ENCODE results near the gene SDCCAG8. TPM values are rescaled to one million over a fixed set of nuclear protein-coding genes. Genes with fewer than 3 reads are reported as not detected.

SDCCAG8 gene
- polyA plus RNA-seq, 2 of the 4 experiments (the other 2 are of a cell fraction): 48.8 to 64.8 TPM

DNA sequence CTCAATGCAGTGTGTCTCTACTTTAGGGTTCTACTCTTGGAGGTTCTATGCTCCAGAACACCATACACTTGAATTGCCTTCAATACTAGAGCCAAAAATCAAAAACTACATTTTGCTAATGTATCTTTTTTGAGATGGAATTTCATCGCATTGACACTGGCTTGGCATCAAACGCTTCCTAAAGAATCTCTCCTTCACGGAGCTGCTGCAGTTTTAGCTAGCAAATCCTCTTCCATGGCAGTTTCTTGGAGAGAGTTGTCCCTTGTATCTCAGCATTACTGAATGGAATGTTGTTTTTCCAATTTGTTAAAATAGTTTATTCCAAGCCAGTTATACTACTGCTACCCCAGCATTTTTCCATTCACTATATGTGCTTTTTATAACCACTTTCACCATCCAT is 17.7 kb downstream of the SDCCAG8 start:
- Histone ChIP-seq H3K9me3 (no peaks in the 10 kb centered on the region), H3K4me1 (peaks cover 20% of the 10 kb centered on the region), H3K27ac (no peak overlapping the region), H3K4me3 (no peak overlapping the region), H3K4me2 (no peak overlapping the region)
- DNase-seq (ENCODE audit: low read depth in 1 of 2, low spot score in 1 of 2) (no peak), FAIRE-seq (no peak), ATAC-seq (no peak)
- WGBS (ENCODE audit: missing lambda C conversion rate): 95% methylated on average over 3 of the region's 3 CpGs
- POLR2A ChIA-PET: no interaction called here
- no peak for TF ChIP-seq CBX2 (IDR thresholded peaks at IDR 0.05; ENCODE audit: borderline replicate concordance, low read depth)
- no peak for TF ChIP-seq MAZ (IDR thresholded peaks at IDR 0.05; ENCODE audit: borderline replicate concordance, low read depth, low read length)
- no peak for TF ChIP-seq HOXB5 (CRISPR knock-in tag; IDR thresholded peaks at IDR 0.05)
- TF ChIP-seq ZC3H11A (IDR thresholded peaks at IDR 0.05): no peak
- no peak for TF ChIP-seq EHMT2 (IDR thresholded peaks at IDR 0.05; ENCODE audit: low read depth)
- TF ChIP-seq CBX8 (IDR thresholded peaks at IDR 0.05): no peak
- TF ChIP-seq NFE2L2 (conservative IDR thresholded peaks at IDR 0.05; ENCODE audit: low read length): no peak
- CTCF ChIA-PET: no interaction called here

- no peak for FAIRE-seq
- ChIA-PET POLR2A (no interaction called here), CTCF (no interaction called here)
These were observed 18.1 kb downstream of the SDCCAG8 start for GRCh38 chr1:243273945-243274344.

GRCh38 chr1:243275316-243275715 is 19.5 kb downstream of the SDCCAG8 start:
- FAIRE-seq: no peak
- no peaks in the 10 kb centered on the region for H3K9me3 ChIP-seq
- ATAC-seq: no peak
- ChIA-PET POLR2A (no interaction called here), CTCF (interaction anchor here (0.6 to 1.3 kb wide), 3 partner anchors 10 to 1050 kb away, joined by 3 read pairs; no protein-coding TSS in a partner anchor)
- no peak overlapping the region for H3K4me2 ChIP-seq
- no peak overlapping the region for H3K4me3 ChIP-seq
- 66% methylated on average over 3 of the region's 3 CpGs for WGBS (ENCODE audit: missing lambda C conversion rate)
- DNase-seq (ENCODE audit: low read depth in 1 of 2, low spot score in 1 of 2): no peak
- no peak overlapping the region for H3K27ac ChIP-seq
- peaks cover 2% of the 10 kb centered on the region; the same call in 2 of the 3 replicates for H3K4me1 ChIP-seq
- no peak for TF ChIP-seq ZNF302 (CRISPR knock-in tag; IDR thresholded peaks at IDR 0.05)
- TF ChIP-seq, protein P1, sequence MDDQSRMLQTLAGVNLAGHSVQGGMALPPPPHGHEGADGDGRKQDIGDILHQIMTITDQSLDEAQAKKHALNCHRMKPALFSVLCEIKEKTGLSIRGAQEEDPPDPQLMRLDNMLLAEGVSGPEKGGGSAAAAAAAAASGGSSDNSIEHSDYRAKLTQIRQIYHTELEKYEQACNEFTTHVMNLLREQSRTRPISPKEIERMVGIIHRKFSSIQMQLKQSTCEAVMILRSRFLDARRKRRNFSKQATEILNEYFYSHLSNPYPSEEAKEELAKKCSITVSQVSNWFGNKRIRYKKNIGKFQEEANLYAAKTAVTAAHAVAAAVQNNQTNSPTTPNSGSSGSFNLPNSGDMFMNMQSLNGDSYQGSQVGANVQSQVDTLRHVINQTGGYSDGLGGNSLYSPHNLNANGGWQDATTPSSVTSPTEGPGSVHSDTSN (IDR thresholded peaks at IDR 0.05): no peak
- no peak for TF ChIP-seq FOXS1 (CRISPR knock-in tag; IDR thresholded peaks at IDR 0.05)
- TF ChIP-seq JUN (IDR thresholded peaks at IDR 0.05): no peak
- TF ChIP-seq HOXB13 (CRISPR knock-in tag; IDR thresholded peaks at IDR 0.05; ENCODE audit: low read depth): no peak
- TF ChIP-seq GATA3 (IDR thresholded peaks at IDR 0.05; ENCODE audit: borderline replicate concordance): no peak
- TF ChIP-seq RCOR1 (IDR thresholded peaks at IDR 0.05; ENCODE audit: low read depth, low read length): no peak
- TF ChIP-seq BCL3 (IDR thresholded peaks at IDR 0.05): no peak
- no peak for TF ChIP-seq CBX2 (IDR thresholded peaks at IDR 0.05; ENCODE audit: borderline replicate concordance, low read depth)
- TF ChIP-seq E2F6 (IDR thresholded peaks at IDR 0.05; ENCODE audit: borderline replicate concordance, low read depth): no peak
- no peak for TF ChIP-seq ZC3H11A (IDR thresholded peaks at IDR 0.05)
- TF ChIP-seq EHMT2 (IDR thresholded peaks at IDR 0.05; ENCODE audit: low read depth): no peak

More at GRCh38 chr1:243273945-243274344, 18.1 kb downstream of the SDCCAG8 start:
- Histone ChIP-seq H3K4me1 (peaks cover 16% of the 10 kb centered on the region), H3K9me3 (no peaks in the 10 kb centered on the region), H3K4me2 (no peak overlapping the region), H3K4me3 (no peak overlapping the region), H3K27ac (no peak overlapping the region)
- ATAC-seq (no peak), DNase-seq (ENCODE audit: low read depth in 1 of 2, low spot score in 1 of 2) (no peak)
- WGBS (ENCODE audit: missing lambda C conversion rate): 88% methylated on average over 2 of the region's 2 CpGs
- TF ChIP-seq E2F6 (IDR thresholded peaks at IDR 0.05; ENCODE audit: borderline replicate concordance, low read depth) (no peak), CHD2 (IDR thresholded peaks at IDR 0.05; ENCODE audit: low read length, partially characterized antibody) (no peak), RAD21 (conservative IDR thresholded peaks at IDR 0.05 in 1 of 2, IDR thresholded peaks at IDR 0.05 in 1 of 2) (no peak), HOXB5 (CRISPR knock-in tag; IDR thresholded peaks at IDR 0.05) (no peak), MAZ (IDR thresholded peaks at IDR 0.05; ENCODE audit: borderline replicate concordance, low read depth, low read length) (no peak), TP53 (CRISPR knock-in tag; IDR thresholded peaks at IDR 0.05) (no peak), BCL3 (IDR thresholded peaks at IDR 0.05) (no peak), FOSB (CRISPR knock-in tag; IDR thresholded peaks at IDR 0.05) (no peak), POLR2A (IDR thresholded peaks at IDR 0.05; ENCODE audit: low read length) (no peak), FOSL2 (IDR thresholded peaks at IDR 0.05) (no peak), FOSL2 (CRISPR knock-in tag; IDR thresholded peaks at IDR 0.05) (no peak), SREBF2 (IDR thresholded peaks at IDR 0.05) (no peak), HOXB13 (CRISPR knock-in tag; IDR thresholded peaks at IDR 0.05; ENCODE audit: low read depth) (no peak), ZFP36 (IDR thresholded peaks at IDR 0.05; ENCODE audit: borderline replicate concordance, partially characterized antibody) (no peak), RFX5 (IDR thresholded peaks at IDR 0.05) (no peak), RNF2 (IDR thresholded peaks at IDR 0.05; ENCODE audit: borderline replicate concordance, low read depth) (no peak), NFE2L2 (conservative IDR thresholded peaks at IDR 0.05; ENCODE audit: low read length) (no peak), CBX2 (IDR thresholded peaks at IDR 0.05; ENCODE audit: borderline replicate concordance, low read depth) (no peak)
- TF ChIP-seq, protein P2, sequence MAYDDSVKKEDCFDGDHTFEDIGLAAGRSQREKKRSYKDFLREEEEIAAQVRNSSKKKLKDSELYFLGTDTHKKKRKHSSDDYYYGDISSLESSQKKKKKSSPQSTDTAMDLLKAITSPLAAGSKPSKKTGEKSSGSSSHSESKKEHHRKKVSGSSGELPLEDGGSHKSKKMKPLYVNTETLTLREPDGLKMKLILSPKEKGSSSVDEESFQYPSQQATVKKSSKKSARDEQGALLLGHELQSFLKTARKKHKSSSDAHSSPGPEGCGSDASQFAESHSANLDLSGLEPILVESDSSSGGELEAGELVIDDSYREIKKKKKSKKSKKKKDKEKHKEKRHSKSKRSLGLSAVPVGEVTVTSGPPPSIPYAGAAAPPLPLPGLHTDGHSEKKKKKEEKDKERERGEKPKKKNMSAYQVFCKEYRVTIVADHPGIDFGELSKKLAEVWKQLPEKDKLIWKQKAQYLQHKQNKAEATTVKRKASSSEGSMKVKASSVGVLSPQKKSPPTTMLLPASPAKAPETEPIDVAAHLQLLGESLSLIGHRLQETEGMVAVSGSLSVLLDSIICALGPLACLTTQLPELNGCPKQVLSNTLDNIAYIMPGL (CRISPR knock-in tag; IDR thresholded peaks at IDR 0.05; ENCODE audit: borderline replicate concordance): no peak
- TF ChIP-seq, protein P3, sequence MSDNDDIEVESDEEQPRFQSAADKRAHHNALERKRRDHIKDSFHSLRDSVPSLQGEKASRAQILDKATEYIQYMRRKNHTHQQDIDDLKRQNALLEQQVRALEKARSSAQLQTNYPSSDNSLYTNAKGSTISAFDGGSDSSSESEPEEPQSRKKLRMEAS (IDR thresholded peaks at IDR 0.05): no peak

Data from A549 (cell line).